Stimulated activated CD4-positive, alpha-beta T cell treated with anti-CD3 and anti-CD28 coated beads, Interleukin-15, amount 100 ng/mL, for 48 hours (primary cell): ENCODE results near the gene SLC1A5.
"Not testable (repeated sequence)": the region's sequence is repeated elsewhere in the genome, so short reads cannot be mapped to it uniquely, and the experiment has no call there.

Experiments used
- DNase-seq, 2 donors: peaks; one replicate each; pipeline ENCODE4 v3.0.0-alpha.2; 2020; ENCODE audit warnings: low read depth in 2 of 2

Gene SLC1A5

GRCh38 chr19:46798713-46799112 is 10.3 kb upstream of the SLC1A5 start:
- DNase-seq: no peak

GRCh38 chr19:46797881-46798280 is 9.5 kb upstream of the SLC1A5 start:
- DNase-seq: no peak

- DNase-seq: no peak
Measured at GRCh38 chr19:46791944-46792343, 3.5 kb upstream of the SLC1A5 start.

GRCh38 chr19:46789371-46789770 is 977 bp upstream of the SLC1A5 start:
- no peak for DNase-seq

GRCh38 chr19:46788968-46789338 is 559 bp upstream of the SLC1A5 start:
- DNase-seq: no peak

- DNase-seq: no peak
Measured at GRCh38 chr19:46787331-46788261, 798 bp downstream of the SLC1A5 start.

GRCh38 chr19:46787040-46787330 is 1.4 kb downstream of the SLC1A5 start:
- no peak for DNase-seq

GRCh38 chr19:46786236-46787039 is 2.0 kb downstream of the SLC1A5 start:
- peak; percentile 79 to 81 for DNase-seq

GRCh38 chr19:46785980-46786235 is 2.5 kb downstream of the SLC1A5 start:
- no peak for DNase-seq

GRCh38 chr19:46785054-46785979 is 3.1 kb downstream of the SLC1A5 start:
- no peak for DNase-seq

- peak; percentile 63 to 70 for DNase-seq
Measured at GRCh38 chr19:46784262-46785053, 3.9 kb downstream of the SLC1A5 start.

- no peak for DNase-seq
Measured at GRCh38 chr19:46783670-46784069, 4.7 kb downstream of the SLC1A5 start.

- no peak for DNase-seq
Measured at GRCh38 chr19:46782355-46783019, 5.9 kb downstream of the SLC1A5 start.

GRCh38 chr19:46777956-46778645 is 10.3 kb downstream of the SLC1A5 start:
- not testable (repeated sequence) for DNase-seq

- DNase-seq: no peak
Measured at GRCh38 chr19:46776927-46777911, 11.2 kb downstream of the SLC1A5 start.

- no peak for DNase-seq
Measured at GRCh38 chr19:46775642-46776258, 12.6 kb downstream of the SLC1A5 start.

GRCh38 chr19:46773018-46773399 is 15.4 kb downstream of the SLC1A5 start:
- DNase-seq: no peak

- no peak for DNase-seq
Measured at GRCh38 chr19:46772170-46773017, 16.0 kb downstream of the SLC1A5 start.
